HG02623 (cell line): ENCODE data around the gene NCAM1.

Experiments used
- ATAC-seq: cut with Tn5 transposase; IDR thresholded peaks from one replicate; pipeline ENCODE4 v1.9.1; 2021; ENCODE audit warnings: moderate library complexity; ENCODE audit not compliant: unreplicated experiment

NCAM1 gene

DNA sequence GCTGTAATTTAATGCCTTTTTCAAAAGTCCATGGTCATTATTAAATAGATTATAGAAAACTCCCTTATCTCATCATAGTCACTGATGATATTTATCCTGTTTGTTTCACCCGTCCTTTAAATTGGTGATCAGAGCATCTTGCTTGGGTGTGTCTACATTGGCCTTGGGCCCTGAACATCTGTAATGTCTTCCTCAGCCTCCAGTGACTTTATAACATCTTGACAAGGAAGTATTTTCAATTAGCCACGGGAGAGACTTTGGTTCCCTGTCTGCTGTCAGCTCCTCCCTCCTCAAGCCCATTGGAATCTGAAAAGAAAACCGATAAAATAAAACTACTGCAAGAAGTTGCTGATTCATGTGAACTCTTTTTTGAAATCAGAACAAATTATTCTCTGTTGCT, 236.2 kb downstream of the NCAM1 start:
- ATAC-seq = no peak

DNA sequence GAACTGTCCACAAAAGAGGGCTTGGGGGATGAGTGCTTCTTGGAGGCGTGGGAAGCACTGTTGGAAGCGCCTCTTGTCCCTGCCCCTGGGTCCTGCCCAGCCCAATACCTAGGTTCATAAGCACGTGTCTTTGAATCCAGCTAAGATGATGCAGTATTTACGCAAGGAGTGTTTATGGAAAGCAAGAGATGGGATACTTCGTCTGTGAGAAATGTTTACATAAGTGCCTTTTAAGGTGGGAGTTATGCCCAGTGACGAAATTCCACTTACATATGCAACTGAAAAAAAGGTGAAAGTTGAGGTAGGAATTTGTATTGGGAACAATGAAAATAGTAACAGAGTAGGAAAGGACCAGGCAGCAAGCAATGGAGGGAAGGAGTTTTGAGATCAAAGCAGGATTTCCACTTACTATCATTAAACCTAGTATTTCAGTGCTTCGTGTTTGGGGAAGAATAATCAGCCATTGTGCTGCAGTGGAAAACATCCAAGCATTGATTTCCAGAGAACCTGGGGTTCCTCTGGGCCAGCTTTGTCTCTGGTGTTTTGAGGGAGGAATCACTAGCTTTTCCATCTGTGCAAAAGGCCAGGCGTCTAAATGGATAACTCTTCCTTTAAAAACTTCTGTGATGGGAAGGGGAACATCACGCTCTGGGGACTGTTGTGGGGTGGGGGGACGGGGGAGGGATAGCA, 237.9 kb downstream of the NCAM1 start:
- ATAC-seq = no peak

DNA sequence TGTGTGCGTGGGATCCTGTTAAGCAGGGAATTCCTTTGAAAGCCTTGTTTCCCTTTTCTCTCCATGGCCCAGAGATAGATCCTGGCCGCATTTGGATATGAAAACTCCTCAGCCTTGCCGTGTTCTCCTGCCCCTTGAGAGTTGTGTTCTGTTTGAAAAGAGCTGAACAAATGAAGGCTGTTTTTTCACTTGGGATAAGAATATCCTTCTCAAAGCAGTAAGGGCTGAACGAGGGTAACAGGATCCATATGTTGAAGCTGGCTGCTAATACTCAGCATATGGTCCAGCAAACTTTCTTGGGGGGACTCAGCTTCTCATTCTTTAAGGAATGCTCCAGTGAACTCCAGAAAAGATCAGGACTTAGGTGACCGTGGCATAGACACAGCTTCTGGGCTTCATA, 238.6 kb downstream of the NCAM1 start:
- no peak for ATAC-seq

DNA sequence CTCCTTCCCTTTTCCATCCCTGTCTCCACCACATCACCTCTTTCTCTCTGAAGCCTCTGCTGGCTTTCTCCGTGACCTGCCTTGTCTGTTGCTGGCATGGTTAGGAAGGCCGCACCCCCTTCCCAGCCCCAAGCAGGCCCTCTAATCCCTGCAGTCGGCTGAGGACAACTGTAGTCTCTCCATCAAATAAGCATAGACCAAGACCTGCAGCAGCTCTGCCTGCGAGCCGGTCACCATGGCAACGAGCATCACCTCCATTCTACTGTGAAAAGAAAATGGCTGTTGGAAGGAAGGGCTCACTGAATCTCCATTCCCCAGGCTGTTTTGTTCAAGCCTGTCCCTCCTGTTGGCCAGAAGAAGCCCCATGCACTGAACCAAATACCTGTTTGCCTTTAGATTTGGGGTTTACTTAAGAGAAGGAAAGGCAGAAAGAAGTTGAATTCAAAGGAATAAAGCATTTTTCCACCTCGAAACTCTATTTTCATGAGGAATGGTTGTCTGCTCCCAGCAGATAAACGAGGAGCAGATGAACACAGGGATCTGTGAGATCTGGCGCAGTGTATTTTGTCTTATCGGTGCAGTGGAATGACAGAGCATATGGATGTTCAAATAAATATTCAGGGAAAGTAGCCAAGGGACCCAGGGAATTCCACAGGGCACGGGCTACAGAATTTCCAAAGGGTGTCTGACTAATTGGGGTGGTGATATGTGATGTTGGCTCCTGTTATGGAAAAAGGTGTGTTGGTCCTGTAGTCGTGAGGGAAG, 240.0 kb downstream of the NCAM1 start:
- no peak for ATAC-seq

DNA sequence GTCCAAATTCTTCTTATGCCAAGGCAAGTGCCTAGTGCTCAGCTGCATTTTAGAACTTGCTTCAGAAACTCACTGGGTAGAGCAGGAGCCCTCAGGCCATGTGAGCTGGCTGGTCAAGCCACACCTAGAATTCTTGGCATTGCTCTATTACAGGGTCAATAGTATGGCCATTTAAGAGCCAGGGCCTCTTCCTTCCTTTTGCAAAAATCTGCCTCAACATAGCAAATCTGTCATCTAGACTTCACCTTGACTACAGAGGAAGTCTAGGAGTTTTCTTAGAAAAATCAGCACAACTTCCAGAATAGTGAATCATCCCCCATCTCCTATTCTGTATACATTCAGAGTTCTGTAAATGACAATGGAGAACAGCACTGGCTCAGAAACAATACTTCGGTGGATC, 241.2 kb downstream of the NCAM1 start:
- no peak for ATAC-seq

DNA sequence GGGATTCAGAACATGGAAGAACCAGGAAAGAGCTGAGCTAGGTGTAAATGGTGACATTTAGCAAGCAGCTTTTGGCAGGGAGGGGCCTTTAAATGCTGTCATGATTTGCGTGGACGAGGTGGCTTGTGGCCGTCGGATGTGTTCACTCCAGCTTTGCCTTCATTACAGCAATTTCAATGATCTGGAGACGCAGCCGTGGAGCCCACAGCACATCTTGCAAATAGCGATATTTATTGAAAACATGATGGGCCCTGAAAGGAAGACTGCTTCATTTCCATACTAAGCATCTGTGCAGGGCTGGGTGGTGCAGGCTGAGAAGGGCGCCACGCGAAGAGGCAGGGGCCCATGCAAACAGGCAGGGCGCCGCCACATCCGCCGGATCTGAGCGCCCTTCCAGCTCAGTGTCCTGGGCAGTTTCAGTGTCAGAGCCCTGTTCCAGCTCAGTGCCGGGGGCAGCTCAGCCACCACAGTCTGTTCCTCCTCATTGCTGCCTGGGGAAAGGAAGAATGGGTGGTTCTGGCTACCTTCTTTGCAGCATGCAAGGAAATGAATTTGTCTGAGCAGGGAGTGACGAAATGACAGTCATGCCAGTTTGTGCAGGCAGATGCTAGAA, 242.0 kb downstream of the NCAM1 start:
- ATAC-seq = no peak

DNA sequence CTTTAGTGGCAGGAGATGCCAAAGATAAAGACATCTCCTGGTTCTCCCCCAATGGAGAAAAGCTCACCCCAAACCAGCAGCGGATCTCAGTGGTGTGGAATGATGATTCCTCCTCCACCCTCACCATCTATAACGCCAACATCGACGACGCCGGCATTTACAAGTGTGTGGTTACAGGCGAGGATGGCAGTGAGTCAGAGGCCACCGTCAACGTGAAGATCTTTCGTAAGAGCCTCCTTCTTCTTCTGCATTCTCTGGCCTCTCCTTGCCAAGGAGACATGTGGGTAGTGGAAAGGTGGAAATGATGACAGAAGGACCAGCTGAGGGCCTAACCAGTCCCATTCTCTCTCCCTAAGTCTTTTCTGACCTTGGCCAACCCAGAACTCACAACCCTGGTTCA, 243.1 kb downstream of the NCAM1 start:
- no peak for ATAC-seq

DNA sequence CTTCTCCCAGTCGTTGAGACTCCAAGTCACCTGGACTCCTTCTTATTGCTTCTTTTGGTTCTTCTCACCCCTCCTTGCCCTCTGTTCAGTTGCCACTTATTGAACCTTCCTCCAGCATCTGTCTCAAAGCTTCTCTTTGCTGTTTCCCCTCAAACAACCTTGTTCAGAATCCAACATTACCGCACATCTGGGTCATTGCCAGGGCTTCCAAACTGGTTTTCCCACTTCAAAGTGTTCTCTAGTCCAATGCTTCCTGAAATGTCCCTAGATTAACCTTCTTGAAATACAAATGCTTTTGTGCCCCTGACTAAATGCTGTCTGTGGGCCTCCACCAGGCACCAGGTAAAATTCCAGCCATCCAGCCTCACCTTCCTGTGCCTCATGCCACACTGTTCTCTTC, 252.3 kb downstream of the NCAM1 start:
- no peak for ATAC-seq

DNA sequence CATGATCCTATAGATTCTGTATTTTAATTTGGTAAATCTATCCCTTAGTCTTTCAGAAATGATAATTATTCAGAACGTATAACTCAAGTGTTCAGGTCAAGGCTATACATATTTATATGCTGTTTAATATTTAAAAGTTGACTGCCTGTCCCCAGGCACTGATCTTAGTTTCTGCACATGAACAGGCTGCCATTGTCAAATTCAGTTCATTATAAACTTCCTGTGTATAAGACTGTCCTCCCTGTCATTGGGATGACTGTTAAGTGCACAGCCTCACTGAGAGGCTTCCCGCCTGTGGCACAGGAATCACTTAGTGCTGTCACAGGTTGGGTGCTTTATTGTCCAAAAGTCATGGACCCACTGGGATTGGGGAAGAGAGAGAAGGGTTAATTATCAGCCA, 261.0 kb downstream of the NCAM1 start:
- no peak for ATAC-seq

DNA sequence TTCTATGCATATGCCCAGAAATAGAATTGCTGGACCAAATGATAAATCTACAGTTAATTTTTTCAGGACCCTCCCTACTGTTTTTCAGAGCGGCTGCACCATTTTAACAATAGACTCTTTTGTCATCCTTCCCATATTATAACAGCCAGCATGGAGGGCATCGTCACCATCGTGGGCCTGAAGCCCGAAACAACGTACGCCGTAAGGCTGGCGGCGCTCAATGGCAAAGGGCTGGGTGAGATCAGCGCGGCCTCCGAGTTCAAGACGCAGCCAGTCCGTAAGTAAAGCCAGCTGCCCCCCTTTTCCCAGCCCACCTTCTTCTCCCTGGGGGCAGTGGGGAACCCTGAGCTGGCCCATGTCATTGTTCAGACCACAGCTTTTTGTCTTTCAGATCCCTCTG, 273.7 kb downstream of the NCAM1 start:
- no peak for ATAC-seq

DNA sequence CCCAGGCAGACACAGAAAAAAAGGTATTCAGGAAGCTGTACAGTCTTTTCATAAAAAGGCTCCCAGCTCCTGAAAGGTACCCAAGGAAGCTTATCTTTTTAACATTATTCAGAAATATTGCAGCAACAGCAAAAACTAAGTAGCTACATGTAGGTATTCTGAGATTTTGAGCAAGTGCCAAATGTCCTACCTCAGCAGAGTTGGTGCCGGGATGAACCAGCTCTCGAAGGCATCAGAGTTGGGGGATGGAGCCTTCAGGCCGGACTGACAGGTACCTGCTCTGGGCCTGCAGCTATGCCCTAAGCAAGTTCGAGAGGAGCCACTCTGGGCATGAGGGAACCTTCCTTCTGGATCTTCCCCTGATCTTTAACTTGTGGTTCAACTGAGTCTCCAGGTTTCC, 276.0 kb downstream of the NCAM1 start:
- no peak for ATAC-seq

DNA sequence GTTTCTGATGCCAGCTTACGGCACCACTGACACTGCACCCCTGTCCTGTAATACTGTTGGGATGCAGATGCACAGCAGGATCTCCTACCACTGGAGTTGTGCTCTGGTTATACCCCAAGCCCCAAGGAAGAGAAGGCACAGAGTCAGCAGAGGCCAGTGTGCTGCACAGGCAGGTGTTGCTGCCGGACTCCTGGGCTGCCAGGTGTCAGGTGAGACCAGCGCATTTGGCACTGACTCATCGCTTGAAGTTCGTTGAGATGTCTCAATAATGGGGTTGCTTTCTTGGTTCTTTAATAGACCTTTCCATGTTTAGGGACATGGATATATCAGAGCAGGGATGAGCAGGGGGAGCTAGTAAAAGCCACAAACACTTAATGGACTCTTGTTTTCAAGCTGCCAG, 277.5 kb downstream of the NCAM1 start:
- ATAC-seq = no peak

DNA sequence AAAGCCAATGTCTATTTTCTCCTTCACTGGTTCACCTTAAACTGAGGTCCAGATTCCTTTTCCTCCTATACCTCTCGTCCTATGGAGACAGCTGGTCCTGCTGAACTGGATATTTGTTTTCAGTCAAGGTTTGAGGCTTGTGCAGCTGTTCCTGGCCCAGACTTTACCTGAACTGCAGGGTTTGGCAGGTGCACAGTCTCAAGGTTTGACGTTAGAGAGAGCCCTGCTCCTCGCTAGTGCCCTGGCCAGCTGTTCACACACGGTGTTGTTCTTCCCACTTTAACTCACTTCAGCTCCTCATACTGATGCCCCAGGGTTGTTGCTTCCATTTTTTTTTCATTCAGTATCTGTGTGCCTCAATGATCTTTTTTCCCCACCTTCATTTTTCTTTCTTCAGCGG, 279.2 kb downstream of the NCAM1 start:
- no peak for ATAC-seq

DNA sequence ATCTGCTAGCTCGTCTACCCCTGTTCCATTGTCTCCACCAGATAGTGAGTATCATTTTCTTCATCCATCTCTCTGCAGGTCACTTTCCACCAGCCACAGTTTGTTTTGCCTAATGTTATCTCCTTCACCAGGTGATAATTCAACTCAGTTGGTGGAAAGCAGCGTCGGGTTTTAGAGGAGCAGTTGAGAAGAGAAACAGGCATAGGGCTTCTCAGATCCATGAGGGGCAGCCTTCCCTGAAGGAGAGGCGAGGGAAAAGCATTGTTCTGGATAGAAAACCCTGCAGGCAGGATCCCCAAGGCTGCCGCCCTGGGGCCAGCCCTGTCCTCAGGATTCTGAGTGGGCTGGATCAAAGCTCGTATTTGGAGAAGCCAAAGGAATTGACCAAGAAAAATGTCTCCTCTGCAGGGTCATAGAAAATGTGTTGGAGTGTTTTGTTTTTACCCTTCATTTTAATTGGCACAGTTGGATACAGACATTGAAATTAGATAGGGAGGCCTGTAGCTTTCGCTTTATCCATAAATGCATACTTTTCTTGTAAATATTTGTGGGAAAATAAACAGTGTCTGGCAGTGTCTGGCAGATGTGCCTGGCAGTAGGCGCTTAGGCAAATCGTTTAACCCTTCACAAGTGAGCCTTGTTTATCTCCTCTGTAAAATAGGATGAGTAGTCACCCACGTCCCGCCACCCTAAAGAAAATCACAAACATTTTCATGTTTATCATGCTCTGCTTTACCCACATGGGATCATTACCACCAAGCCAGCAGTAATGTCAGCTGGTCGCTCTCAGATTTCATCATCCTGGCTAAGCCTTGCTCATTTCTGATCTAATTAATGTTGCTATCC, 279.8 kb downstream of the NCAM1 start:
- no peak for ATAC-seq

DNA sequence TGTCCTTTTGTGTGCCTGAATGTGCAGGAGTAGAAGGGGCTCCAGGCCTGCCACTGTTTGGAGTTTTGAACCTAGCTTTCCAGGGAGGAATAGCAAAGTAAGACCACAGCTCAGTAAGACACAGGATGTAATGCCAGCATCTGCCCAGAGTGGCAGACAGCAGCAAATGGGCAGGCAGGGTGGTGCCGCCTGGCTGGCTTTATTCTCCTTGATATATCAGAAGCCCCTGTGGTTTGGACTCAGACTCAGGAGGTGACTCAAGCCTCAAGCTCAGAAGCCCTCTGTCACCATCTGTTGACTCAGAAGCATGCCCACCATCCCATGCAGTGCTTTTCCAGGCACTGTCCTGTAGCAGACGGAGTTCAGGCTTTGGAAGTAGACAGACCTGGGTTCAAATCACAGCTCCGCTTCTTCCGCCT, 280.4 kb downstream of the NCAM1 start:
- no peak for ATAC-seq

DNA sequence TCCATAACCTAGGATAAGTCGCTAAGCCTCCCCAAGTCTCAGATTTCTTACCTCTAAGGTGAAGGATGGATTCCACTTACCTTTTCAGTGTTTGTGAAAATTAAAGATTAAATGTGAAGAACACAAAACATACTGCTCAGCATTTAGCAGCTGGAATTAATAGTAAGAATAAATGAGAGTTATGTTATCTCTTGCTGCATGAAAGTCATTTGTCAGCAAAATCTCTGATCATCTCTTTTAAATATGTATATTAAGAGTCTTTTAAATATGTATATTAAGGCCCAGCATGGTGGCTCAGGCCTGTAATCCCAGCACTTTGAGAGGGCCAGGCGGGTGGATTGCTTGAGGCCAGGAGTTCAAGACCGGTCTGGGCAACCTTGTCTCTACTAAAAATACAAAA, 280.8 kb downstream of the NCAM1 start:
- no peak for ATAC-seq

DNA sequence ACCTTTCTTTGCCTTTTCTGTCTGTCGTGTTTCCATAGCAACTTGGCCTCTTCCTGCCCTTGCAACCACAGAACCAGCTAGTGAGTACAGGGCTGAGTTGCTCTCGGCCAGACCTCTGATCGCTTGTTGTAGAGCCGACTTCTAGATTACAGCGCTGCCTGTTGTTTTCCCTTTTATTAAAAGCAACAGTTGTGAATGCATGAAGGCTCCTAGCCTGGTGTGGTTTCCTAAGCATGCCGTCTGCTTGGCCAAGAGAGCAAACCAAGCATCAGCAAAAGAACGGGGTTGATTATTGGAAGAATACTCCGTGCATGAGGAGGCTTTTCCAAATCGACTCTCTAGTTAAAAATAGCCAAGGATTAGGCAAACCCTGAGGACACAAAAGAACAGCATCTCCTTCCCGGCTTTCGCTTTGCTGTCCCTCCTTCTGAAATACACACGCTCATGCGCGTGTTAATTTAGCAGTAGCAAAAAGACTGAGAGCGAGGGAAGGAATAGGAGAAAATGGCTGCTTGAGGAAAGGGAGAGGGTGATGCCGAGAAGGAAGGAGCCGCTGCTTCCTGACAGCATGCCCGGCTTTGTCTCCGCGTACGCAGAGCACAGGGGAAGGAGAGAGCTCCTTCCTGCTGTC, 281.7 kb downstream of the NCAM1 start:
- ATAC-seq = no peak

DNA sequence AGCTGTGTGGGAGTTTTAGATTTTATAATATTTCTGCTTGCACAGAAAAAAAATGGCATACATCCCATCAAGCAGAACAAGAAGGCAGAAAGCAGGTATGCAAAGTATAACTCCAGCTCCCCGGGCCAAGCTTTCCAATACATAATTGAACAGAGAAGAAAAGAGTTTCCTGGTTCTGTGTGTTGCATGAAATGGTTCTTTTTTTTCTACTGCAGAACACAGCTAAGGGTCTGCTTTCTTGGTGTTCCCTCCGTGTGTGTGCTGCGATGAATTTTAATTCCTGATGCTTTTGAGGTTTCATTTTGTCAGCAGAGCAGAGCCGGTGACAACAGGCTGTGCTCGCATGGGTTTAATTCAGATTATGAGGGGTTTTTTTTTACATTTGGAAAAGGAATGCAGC, 282.5 kb downstream of the NCAM1 start:
- ATAC-seq = no peak

DNA sequence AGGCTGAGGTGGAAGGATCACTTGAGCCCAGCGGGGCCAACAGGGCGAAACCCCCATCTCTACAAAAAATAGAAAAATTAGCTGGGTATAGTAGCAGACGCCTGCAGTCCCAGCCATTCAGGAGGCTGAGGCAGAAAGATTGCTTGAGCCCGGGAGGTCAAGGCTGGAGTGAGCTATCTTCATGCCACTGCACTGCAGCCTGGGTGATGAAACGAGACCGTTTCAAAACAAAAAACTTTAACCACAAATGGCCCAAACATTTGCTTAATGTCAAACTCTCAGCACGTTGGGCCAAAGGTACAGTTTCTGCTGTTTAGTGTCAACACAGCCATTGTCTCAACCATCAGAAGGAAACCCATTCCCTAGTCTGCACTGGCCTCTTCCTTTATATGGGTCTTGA, 284.0 kb downstream of the NCAM1 start:
- no peak for ATAC-seq

DNA sequence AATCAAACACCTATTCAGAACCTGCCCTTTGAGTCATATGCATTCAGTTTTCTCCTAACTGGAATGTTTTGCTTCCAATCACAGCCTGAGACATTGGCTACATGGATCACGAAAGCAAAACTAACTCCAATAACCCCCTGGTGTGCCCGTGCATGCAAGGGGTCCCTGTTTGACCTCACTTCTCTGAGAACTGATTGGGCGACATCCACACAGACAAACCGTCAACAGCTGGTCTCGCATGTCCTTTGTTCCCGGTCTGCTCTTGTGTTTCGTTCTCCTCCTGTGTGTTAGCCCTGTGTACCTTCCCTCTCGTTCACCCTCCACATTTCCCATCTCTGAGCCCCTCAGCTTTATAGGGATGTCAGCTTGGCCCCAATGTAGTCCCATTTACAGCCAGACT, 286.0 kb downstream of the NCAM1 start:
- ATAC-seq = no peak

DNA sequence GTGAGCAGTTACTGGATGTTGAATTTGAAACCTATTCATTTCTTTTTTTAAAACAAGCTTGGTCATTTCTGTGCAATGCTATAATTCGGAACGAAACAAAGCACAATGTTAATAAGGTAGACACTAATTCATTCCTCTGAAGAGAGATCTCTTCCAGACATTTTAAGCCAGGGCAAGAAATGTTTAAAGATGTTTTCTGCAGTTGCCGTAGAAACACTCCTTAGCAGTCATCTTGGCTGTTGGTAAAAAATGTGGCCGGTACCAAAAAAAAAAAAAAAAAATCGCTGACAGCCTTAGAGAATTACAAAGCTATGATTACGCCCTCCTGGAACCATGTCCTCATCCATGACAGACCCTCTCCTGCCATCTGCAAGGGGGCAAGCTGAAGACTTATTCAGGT, 286.7 kb downstream of the NCAM1 start:
- ATAC-seq = no peak
